Measurements from ENCODE around the gene FNDC3B.

DNA sequence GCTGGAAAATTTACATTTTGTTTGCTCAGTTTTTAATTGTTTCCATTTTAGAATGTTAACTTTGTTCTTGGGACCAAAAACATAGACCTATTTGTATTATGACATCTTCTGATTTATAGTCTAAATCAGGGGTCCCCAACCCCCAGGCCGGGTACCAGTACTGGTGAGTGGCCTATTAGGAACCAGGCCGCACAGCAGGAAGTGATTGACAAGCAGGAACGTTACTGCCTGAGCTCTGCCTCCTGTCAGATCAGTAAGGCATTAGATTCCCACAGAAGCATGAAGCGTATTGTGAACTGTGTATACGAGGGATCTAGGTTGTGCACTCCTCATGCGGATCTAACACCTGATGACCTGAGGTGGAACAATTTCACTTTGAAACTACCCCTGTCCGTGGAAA lies 357.0 kb downstream of the FNDC3B start:
- TF ChIP-seq POLR2A (IDR thresholded peaks at IDR 0.05; ENCODE audit: low read depth, low read length) (no peak), EZH2 (IDR thresholded peaks at IDR 0.05; ENCODE audit: borderline replicate concordance, low read depth, low read length, severe bottlenecking) (no peak), POLR2AphosphoS5 (IDR thresholded peaks at IDR 0.05; ENCODE audit: insufficient read depth, low read depth, low read length) (no peak), JUN (IDR thresholded peaks at IDR 0.05; ENCODE audit: borderline replicate concordance, insufficient read depth, insufficient read length, low read depth) (no peak)
- TF ChIP-seq, protein P1, sequence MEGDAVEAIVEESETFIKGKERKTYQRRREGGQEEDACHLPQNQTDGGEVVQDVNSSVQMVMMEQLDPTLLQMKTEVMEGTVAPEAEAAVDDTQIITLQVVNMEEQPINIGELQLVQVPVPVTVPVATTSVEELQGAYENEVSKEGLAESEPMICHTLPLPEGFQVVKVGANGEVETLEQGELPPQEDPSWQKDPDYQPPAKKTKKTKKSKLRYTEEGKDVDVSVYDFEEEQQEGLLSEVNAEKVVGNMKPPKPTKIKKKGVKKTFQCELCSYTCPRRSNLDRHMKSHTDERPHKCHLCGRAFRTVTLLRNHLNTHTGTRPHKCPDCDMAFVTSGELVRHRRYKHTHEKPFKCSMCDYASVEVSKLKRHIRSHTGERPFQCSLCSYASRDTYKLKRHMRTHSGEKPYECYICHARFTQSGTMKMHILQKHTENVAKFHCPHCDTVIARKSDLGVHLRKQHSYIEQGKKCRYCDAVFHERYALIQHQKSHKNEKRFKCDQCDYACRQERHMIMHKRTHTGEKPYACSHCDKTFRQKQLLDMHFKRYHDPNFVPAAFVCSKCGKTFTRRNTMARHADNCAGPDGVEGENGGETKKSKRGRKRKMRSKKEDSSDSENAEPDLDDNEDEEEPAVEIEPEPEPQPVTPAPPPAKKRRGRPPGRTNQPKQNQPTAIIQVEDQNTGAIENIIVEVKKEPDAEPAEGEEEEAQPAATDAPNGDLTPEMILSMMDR (IDR thresholded peaks at IDR 0.05; ENCODE audit: extremely low read depth in 1 of 2, insufficient read depth in 1 of 2, low read depth in 1 of 2, low read length in 2 of 2) = no peak
